Stimulated activated CD8-positive, alpha-beta memory T cell treated with anti-CD3 and anti-CD28 coated beads, Interleukin-4, amount 100 ng/mL, for 48 hours (primary cell): Measurements from ENCODE around the gene PCK1.
A peak's percentile ranks its signal among the peaks of the same experiment; 100 is the strongest.

ENCODE experiments used
- DNase-seq: peaks from one replicate; pipeline ENCODE4 v3.0.0-alpha.2; 2020

PCK1 gene

DNA sequence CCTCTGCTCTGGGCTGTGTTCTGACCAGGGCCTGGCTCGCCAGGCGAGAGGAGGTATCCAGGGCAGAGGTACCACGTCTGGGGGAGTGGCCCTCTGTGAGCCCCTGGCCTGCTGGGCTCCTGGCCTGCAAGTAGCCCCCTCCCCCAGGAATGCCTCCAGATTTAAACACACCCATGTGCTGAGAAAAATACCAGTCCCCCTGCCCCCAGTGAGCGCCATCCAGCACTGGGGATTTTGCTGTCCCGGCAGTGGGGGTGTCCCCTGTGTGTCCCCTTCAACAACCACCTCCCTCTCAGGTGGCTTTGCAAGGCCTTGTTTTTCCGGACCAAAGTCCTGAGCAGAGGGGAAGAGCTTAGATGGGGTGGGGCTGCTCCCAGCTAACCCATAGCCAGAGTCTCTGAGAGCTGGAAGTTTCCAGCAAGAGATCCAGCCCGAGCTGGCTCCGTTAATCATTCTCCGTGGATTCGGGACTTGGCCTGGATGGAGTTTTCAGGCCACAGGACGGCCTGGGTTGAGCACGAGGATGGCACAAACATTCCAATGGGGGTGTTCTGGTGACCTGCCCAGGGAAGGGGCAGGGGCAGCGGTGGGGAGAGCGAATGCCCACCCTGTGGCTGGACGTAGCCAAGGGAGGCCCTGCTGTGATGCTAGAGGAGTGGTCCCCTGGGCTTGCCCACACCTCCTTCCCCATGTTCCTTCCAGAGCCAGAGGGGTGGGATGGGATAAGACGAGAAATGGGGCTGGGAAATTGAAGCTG lies 29.0 kb downstream of the PCK1 start:
- no peak for DNase-seq

DNA sequence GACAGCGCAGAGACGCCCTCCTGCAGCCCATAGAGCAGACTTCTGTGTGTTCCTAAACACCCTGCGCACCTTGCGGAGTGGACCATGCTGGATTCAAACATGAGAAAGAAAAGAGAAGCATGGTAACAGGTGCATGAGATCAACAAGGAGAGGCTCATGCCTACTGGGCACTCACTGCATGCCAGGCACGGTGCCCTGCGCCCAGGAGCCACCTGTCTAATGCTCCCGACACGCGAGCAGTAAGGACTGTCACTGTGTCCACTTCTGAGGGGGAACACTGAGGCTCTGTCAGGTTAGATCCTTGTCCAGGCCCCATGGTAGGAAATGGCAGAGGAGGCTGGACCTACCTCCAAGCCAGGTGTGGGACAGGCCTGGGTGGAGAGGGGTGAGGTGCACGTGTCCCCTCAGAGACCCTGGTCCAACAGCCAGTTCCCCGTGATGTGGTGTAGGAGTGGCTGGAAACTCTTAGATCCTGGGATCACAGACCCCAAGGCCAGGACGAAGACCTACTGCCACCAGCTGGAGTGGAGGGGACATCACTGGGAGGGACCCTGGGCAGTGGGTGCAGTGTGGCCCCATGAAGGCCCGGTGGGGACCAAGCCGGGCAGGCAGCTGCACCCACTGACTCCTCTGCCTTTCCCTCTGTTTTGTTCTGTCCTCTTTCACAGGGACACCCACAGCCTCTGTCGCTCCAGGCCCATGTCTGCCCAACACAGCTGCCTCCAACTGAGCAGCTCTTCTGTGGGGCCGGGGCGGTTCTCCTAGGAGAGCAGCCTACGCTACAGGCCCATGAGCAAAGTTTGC lies 29.8 kb downstream of the PCK1 start:
- DNase-seq = no peak

DNA sequence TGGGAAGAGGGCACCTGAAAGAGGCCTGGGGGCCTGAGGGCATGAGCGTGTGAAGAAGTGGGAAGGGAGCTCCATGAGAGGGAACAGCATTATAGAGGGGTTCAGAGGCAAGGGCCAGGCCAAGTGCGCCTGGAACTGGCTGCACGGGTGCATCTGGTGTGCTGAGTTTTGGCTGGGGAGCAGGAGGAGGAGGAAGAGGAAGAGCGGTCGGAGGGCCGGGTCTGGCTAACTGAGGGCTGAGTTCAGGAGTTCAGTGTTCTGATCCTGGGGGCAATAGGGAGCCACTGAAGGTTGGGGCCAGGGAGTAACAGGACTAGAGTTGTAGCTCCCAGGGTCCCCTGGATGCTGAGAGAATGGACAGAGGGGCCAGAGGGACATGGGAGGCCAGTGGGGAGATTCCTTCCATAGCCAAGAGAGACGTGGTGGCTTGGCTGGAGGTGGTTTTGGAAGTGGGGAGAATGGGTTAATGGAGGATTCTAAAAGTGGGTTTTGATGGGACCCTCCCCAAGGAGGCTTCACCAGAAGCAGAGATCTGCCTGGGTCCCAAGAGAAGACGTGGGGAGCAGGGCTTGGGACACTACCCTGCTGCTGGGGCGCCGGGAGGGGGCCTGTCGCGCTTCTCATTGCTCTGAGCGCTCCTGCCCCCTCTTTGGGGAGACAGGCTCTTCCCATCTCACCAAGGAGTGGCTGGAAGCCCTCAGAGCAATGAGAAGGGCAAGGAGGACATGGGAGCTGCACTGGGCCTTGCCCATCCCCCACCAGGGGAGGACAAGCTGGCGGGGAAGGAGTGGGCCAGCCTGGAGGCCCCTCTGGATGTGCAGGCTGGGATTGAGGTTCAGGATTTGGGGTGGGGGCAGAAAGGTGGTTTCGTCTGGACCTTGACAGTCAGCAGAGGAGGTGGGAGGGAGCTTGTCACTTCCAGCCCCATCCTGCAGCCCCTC lies 30.6 kb downstream of the PCK1 start:
- DNase-seq = no peak

DNA sequence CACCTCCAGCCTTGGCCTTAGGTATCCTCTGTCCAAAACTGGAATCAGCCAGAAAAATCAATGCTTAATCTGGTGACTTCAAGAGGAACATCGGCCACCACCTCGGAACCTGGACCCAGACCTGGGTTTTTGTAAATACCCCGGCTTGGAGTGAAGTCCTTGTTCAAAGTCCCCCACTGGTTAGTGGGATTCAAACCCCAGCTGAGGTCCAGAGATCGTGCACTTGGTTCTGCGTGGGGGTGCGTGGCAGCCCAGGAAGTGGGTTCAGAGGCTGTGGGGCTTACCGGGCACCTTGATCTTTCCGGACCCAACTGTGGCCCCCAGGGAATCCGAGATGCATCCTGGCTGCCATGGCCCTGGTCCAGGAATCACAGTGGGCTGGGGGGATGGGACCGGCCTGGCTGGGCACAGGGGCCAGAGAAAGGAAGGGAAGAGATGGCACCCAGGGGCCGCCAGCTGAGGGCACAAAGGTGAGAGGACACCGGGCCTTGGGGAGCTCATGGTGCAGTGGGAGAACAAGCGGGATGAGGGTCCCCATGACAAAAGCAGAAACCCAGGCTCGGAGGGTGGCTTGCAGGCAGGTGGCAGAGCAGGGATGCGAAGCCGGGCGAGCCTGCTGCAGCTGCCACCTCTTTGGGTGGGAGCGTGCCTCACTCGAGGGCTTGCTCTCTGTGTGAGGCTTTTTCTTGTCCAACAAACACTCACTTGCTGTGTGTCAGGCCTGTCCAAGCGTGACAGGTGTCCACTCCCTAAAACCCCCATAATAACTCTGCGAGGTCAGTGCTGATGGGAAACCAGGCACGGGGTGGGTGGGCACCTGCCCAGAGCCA lies 31.6 kb downstream of the PCK1 start:
- DNase-seq = no peak

DNA sequence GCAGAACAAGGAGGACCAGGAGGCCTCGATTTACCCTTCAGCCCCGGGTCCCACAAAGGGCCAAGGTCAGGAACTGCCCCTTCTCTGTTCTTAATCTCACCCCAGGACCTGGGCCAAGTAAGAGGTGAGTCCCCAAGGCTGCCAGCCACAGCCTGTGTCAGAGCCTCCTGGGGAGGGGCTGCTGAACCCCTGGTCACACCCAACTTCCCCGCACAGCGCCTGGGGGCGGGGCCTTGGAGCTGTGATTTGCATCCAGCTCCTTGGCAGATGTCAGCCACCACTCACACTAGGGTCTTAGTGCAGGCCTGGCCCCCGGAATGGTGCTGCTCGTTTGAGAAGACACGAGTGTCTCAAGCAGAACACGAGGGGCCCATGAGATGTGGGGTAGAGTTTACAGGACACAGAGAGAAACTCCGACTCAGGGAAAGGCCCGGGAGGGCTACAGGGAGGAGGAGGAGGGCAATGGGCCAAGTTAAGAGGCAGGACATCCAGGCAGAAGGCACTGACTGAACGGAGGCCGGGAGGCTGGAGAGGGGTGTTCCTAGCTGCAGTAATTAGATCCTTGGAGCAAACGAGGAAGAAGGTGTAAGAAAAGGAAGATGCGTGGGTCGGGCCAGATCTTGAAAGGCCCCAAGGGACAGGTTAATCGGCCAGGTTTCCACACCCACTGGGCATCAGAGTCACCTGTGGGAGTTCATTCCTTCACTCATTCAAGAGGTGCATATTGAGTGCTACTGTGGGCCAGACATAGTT lies 32.4 kb downstream of the PCK1 start:
- DNase-seq = no peak

DNA sequence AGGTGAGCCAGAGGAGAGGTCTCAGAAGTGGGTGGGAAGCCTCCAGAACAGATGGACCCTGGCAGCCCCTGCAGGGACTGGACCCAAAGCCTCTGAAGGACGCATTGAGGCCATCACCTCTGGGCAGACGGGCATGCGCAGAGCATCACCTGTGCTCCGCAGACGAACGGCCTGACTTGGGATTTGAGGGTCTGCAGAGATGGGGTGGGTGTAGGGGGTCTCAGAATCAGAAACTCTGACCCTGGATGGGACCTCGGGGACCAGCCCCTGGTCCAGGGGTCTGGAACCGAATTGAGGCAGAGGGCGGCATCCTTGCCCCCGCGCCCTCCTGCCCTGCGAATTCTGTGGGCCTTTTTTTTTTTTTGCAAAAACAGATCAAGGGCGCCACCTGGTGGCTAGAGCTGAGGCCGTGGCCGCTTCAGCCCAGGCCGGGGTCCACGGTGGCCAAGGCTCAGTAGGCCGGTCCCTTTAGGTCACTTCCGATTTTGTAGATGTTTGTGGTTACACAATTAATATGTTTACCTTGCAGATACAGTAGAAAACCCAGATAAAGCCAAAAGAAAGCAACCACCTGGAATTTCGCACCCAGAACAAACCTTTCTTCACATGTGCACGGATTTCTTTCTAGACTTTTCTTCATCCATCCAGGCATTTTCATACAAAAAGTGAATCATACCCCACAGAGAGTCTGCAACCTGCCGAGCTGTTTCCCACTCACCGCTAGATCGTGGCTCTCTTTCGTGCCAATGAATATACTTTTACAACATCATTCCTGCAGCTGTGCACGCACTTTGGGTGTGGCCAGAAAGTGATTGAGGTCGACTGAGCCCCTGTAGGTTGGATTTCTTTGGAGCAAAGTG lies 33.4 kb downstream of the PCK1 start:
- DNase-seq = peak; percentile 80

DNA sequence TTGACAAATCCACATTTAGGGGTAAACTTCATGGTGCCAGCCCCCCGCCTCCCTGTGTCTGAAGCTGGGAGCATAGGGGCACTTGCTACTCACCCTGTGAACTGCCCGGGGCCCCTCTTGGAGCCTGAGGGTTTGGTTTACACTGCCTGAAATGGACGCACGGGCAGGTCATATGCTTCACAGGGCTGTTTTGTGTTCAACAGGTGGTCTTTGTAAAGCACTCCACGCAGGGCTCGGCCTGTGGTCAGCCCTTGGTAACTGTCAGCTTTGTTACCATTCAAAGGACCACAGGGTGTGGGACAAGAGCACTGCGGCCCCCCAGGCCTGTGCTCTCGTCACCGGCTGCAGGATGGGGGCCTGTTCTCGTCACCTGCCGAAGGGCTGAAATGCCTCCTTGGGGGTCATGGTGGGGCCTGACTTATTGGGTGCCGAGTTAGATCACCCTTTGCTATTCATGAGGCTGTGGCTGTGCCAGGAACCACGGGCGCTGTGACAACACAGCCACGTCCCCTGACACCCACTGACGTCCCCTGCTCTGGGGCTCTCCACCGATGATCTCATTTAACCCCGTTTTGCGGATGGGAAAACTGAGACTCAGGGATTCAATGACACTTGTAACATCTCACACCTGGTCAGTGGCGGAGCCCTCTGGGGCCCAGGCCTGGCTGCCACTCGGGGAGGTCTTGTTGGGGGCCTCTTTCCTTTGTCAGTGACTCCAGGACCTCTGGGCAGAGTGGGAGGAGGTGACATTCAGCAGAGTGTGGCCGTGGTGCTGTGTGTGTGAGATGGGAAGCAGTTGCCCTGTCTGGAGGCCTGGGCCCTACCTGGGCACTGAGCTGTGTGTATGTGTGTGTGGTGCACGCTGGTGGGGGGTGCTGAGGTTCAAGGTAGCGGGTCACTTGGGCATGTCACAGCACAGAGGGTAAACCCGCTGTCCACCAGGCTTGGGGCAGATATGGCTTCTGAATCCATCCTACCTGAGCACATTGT lies 34.4 kb downstream of the PCK1 start:
- DNase-seq = no peak

DNA sequence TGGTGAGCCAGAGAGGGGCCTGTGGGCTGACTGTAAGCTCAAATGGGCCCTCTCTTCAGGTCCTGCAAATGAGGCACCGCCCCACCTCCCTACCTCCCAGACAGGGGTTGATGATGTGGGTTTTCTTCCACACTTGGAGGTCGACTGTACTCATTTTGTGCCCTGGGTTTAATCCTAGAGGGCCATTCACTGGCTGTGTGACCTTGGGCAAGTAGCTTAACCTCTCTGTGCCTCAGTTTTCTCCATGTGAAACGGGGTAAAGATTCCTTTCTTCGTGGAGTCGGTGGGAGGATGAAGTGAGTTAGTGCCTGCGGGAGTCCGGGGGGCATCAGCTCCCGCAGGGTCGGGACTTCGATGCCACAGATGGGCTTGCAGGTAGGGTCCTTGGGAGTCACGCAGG lies 35.4 kb downstream of the PCK1 start:
- no peak for DNase-seq

DNA sequence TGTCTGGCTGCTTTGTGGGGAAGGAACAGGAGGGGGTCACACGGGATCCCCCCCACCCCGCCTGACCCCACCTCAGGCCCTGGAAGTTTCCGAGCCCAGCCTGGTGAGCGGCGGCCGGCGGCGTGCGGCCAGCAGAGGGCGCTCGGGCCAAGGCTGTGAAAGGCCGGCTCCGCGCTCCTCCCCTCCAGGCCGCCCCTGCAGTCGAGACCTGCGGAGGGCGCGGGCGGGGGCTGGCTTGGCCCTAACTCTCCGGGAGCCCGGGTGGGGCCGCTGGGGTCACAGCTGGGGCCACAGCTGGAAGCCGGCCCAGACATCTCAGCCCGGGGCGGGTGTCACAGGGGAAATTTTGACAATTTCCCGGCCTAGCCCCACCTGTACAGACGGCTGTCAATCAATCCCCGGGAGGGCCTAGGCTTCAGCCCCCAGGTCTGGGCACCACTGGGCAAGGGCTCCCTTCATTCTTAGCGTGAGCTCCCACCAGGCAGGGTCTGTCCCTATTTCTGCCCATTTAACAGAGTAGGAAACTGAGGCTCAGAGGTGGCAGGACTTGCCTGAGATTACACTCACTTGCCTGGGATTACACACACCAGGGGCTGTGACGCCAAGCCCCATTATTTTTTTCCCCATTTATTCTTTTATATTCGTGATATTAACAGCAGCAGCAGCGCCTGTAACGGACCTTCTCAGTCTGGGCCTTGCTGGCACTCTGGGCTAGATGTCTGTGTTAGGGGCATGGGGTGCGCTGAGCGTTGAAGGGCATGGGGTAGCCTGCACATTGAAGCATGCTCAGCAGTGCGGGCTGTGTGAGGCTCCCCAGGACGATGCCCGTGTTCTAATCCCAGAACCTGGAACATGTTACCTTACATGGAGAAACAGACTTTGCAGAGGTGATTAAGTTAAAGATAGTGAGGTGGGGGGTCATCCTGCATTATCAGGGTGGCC lies 36.4 kb downstream of the PCK1 start:
- peak; percentile 83 for DNase-seq

DNA sequence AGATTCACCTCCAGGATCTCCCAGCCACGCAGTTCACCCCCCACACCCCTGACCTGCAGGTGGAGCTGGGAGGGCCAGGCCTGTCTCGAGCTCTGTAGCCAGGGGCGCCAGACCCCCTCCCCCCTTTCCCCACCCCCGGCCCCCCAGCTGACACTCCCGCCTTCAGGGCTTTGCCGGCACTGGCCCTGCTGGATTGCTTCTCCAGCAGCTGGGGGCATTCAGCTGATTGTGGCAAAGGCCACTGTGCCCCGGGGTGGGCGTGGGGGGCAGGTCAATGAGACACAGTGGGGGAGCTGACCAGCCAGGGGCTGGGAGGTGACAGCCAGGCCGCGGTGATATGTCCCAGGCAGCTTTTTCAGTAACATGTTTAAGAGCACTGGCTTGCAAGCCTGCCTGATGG lies 37.1 kb downstream of the PCK1 start:
- DNase-seq = no peak

DNA sequence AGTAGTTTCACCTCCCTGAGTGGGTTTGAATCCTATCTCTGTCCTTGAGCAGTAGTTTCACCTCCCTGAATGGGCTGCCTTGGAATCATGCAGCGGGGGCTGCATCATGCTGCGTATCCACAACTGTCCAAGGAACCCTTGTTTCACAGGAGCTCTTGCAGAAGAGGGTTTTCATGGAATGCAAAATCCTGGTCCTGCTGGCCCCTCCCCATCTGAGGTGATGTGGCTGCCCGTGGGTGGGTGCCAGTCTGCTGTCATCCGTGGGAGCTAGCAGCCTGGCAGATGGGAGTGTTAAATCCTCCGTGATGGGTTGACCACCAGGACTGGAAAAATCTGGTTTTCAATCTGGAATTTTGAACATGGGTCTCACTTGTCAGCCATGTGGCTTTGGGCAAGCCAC lies 37.6 kb downstream of the PCK1 start:
- no peak for DNase-seq

DNA sequence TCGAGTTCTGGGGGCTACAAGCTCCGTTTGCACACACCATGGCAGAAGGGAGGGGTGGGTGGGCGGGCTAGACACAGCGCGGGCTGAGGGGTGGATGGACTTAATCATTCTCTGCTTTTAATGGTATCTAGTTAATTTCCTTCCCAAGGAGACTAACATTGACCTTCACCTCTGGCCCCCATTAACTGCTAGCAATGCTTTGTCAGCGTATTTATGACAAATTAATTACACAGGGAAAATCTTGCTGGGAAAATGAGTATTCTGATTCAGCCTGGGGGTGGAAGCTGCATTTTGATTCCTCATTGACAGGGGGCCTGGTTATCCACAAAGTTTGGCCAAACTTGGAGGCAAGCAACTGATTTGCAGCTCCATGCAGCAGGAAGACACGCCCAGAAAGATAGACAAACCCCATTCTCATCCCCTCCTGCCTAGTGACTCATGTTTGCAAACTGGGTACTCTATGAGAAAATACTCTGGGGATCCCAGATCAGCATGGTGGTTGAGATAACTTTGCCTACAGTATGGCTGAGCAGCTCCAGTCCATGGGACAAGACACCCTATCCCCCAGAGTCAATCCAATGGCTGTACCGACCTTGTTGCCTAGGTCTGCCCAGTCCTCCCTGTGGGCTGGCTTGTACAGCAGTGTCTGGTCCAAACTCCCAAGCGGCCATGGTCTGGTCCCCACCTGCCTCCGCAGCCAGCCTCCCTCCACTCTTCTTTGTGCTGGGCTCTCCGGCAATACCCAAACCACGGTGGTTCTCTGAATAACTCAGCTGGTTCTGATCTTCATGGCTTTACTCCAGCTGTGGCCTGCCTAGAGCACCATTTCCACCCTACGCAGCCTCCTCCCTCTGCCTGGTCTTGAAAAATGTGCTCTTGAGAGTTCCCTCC lies 39.7 kb downstream of the PCK1 start:
- DNase-seq = no peak

DNA sequence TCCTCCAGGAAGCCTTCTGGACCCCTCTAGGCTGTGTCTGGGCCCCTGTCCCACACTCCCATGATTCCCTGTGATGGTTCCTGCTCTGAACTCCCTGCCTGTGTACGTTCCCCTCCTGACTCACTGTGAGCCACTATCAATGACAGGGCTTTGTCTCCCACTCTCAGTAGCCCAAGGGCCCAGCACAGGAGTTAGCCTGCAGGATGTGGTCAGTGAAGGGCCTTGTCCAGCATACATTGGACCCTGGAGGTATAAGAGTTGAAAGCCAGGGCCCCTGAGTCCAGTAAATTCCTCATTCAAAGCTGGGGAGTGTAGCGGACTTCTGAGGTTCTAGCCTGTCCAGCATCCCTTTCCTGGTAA lies 40.3 kb downstream of the PCK1 start:
- no peak for DNase-seq

DNA sequence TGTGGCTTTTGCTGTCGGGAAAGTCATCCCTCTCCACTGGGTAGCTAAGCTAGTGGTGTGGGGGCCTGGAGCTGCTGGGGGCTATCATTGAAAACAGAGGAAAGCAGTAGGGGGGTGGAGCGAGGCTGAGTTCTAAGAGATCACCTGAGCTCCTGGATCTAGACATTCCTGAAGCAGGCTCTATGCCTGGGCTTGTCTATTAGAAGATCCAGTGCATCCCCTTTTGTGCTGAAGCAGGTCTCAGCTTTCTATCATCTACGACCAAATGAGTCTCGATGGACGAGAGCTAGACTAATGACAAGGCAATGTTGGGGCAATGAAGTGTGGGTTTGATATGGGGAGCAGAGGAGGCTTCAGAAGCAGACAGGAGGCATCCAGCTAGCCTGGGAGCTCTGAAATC lies 40.8 kb downstream of the PCK1 start:
- no peak for DNase-seq

DNA sequence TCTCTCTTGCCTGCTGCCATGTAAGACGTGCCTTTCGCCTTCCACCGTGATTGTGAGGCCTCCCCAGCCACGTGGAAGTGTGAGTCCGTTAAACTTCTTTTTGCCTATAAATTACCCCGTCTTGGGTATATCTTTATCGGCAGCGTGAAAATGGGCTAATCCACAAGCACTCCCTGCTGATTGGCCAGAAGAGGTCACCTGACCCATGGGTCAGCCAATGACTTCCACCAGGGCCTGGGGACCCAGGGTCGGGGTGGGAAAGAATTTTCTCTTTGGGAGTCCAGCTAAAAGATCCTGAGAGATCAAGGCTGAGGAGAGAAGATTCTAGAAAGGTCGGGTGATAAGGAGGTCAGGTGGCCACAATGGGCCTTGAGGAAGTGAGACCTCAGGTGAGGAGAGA lies 42.2 kb downstream of the PCK1 start:
- no peak for DNase-seq

DNA sequence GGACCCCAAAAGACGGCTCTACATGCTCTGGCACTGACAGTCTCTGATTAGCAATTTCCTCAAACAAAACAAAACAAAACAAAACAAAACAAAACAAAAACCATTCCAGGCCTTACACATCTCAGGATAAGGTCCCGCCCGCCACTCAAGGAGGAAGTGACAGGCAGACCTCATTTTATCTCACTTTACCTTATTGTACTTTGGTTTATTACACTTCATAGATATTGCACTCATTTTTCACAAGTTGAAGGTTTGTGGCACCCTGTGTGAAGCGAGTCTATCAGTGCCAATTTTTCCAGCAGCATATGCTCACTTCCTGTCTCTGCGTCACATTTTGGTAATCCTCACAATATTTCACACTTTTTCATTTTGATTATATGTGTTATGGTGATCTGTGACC lies 44.1 kb downstream of the PCK1 start:
- no peak for DNase-seq

DNA sequence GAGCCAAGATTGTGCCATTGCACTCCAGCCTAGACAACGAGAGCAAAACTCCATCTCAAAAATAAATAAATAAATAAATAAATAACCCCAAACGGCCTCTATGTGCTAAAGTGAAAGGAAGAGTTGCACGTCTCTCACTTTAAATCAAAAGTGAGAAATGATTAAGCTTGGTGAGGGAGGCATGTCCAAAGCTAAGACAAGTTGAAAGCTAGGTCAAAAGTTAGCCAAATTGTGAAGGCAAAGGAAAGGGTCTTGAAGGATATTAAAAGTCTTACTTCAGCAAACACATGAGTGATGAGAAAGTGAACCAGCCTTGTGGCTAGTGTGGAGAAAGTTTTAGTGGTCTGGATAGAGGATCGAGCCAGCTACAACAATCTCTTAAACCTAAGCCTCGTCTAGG lies 45.0 kb downstream of the PCK1 start:
- DNase-seq = no peak
